ENCODE measurements around the gene TBC1D23. TPM values are rescaled to one million over a fixed set of nuclear protein-coding genes. Genes with fewer than 3 reads are reported as not detected.

Gene TBC1D23
- total and polyA plus RNA-seq, 2 experiments from 2014 or later = 22.4 to 34.4 TPM

- no peaks in the 10 kb centered on the region for H4K20me1 ChIP-seq (replicated peaks; ENCODE audit: insufficient read depth)
- H2AFZ ChIP-seq = no peak overlapping the region
- TF ChIP-seq JUNB (IDR thresholded peaks at IDR 0.05; ENCODE audit: unreplicated experiment) = no peak
- TF ChIP-seq ZNF114 (CRISPR knock-in tag; IDR thresholded peaks at IDR 0.05) = no peak
- no peak for TF ChIP-seq ETS1 (IDR thresholded peaks at IDR 0.05)
- no peak for TF ChIP-seq EZH2 (IDR thresholded peaks at IDR 0.05; ENCODE audit: low read depth, unreplicated experiment)
- no peak overlapping the region for H3K27ac ChIP-seq (ENCODE audit: low read depth)
- no peaks in the 10 kb centered on the region for H3F3A ChIP-seq (replicated peaks; ENCODE audit: low read depth)
- Mint-ChIP-seq H3K4me1 (peaks cover 11% of the 10 kb centered on the region; the same call in 2 of the 3 replicates), H3K27ac (no peak overlapping the region), H3K27me3 (ENCODE audit: insufficient read depth, low read depth, poor library complexity) (no peaks in the 10 kb centered on the region), H3K9me3 (no peaks in the 10 kb centered on the region), H3K4me3 (no peak overlapping the region), H3K36me3 (ENCODE audit: low read depth) (no peaks in the 10 kb centered on the region)
- H3K4me3 ChIP-seq = no peak overlapping the region
- DNase-seq (ENCODE audit: low spot score) (no peak), ATAC-seq (no peak)
- no peaks in the 10 kb centered on the region for H3K9me2 ChIP-seq (ENCODE audit: insufficient read depth)
- peaks cover 14% of the 10 kb centered on the region for H3K79me2 ChIP-seq (replicated peaks; ENCODE audit: insufficient read depth)
- H3K4me2 ChIP-seq = no peak overlapping the region
- peaks cover 11% of the 10 kb centered on the region for H3K4me1 ChIP-seq (ENCODE audit: insufficient read depth)
- H3K36me3 ChIP-seq (ENCODE audit: insufficient read depth) = no peaks in the 10 kb centered on the region
- no peaks in the 10 kb centered on the region for H3K27me3 ChIP-seq (ENCODE audit: insufficient read depth)
These were observed 3.2 kb upstream of the TBC1D23 start for GRCh38 chr3:100257586-100257985.

- Mint-ChIP-seq H3K36me3 (ENCODE audit: low read depth) (no peaks in the 10 kb centered on the region), H3K9me3 (no peaks in the 10 kb centered on the region), H3K4me1 (peaks cover 25% of the 10 kb centered on the region), H3K4me3 (peak overlapping the region; percentile 91), H3K27me3 (ENCODE audit: insufficient read depth, low read depth, poor library complexity) (peaks cover 3% of the 10 kb centered on the region), H3K27ac (peak overlapping the region; percentile 93)
- Histone ChIP-seq H3K27me3 (ENCODE audit: insufficient read depth) (no peaks in the 10 kb centered on the region), H4K20me1 (replicated peaks; ENCODE audit: insufficient read depth) (no peaks in the 10 kb centered on the region), H3K79me2 (replicated peaks; ENCODE audit: insufficient read depth) (peaks cover 38% of the 10 kb centered on the region), H3K9me2 (ENCODE audit: insufficient read depth) (no peaks in the 10 kb centered on the region), H3K4me2 (peak overlapping the region; percentile 72), H2AFZ (peak overlapping the region; percentile 44; the same call in 1 of the 2 replicates), H3K36me3 (ENCODE audit: insufficient read depth) (no peaks in the 10 kb centered on the region), H3K4me1 (ENCODE audit: insufficient read depth) (peaks cover 28% of the 10 kb centered on the region), H3F3A (replicated peaks; ENCODE audit: low read depth) (no peaks in the 10 kb centered on the region), H3K4me3 (peak overlapping the region; percentile 54), H3K27ac (ENCODE audit: low read depth) (0 out of 2 replicates have a peak overlapping the region, but pooled peaks have one; percentile 46)
- ATAC-seq (peak; percentile 72), DNase-seq (ENCODE audit: low spot score) (peak; percentile 81)
- TF ChIP-seq STAT1 (IDR thresholded peaks at IDR 0.05; ENCODE audit: unreplicated experiment) = no peak
- no peak for TF ChIP-seq EZH2 (IDR thresholded peaks at IDR 0.05; ENCODE audit: low read depth, unreplicated experiment)
- TF ChIP-seq JUNB (IDR thresholded peaks at IDR 0.05; ENCODE audit: unreplicated experiment) = no peak
- no peak for TF ChIP-seq EZH2phosphoT487 (IDR thresholded peaks at IDR 0.05; ENCODE audit: unreplicated experiment)
- no peak for TF ChIP-seq POLR2AphosphoS5 (IDR thresholded peaks at IDR 0.05; ENCODE audit: low read depth)
- TF ChIP-seq ZNF462 (CRISPR knock-in tag; IDR thresholded peaks at IDR 0.05) = no peak
- TF ChIP-seq NANOG (IDR thresholded peaks at IDR 0.05; ENCODE audit: borderline replicate concordance) = no peak
- TF ChIP-seq CREB1 (CRISPR knock-in tag; IDR thresholded peaks at IDR 0.05; ENCODE audit: low read depth) = no peak
- TF ChIP-seq ETS1 (IDR thresholded peaks at IDR 0.05) = no peak
These were observed 609 bp upstream of the TBC1D23 start for GRCh38 chr3:100260081-100260684.

Measured in GM23338 (cell line).